DND-41 (cell line): ENCODE data around the gene TMEM38B.

Source experiments
- CTCF ChIP-seq: IDR thresholded peaks from 2 replicates; pipeline ENCODE4 v1.5.1; 2012; ENCODE audit warnings: borderline replicate concordance, low read length, moderate library complexity, mild to moderate bottlenecking; ENCODE audit not compliant: poor library complexity, severe bottlenecking; ENCODE audit errors: extremely low read depth
- EZH2 ChIP-seq: IDR thresholded peaks from 3 replicates; pipeline ENCODE4 v1.6.1; 2012; ENCODE audit warnings: borderline replicate concordance, low read depth, mild to moderate bottlenecking, moderate library complexity, low read length, inconsistent platforms; ENCODE audit not compliant: severe bottlenecking

GRCh38 chr9:105676351-105676923, 17.9 kb upstream of the TMEM38B start:
- TF ChIP-seq CTCF: no peak
- TF ChIP-seq EZH2: no peak
